ENCODE data around the gene AP5Z1.

The AP5Z1 gene

DNA sequence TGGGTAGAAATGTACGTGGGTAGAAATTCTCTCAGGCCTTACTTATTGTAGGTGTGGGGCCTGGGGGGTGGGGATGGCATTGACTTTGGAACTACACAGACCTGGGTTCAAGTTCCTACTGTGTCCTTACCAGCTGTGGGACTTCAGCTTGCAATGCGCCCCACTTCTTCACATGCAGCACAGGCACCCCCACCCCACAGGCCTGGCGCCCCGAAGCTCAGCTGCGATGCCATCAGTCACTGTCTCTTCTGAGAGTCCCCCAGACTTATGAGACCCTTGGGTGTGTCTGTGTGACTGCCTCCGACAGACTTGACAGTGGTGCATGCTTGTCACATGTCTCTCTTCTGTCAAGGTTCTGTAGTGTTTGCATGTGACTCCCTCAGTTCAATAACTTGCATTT lies 3.1 kb upstream of the AP5Z1 start:
- H3K4me2 ChIP-seq (ENCODE audit: low read length) = no peak overlapping the region
- no peaks in the 10 kb centered on the region for H3K9me3 ChIP-seq (ENCODE audit: low read length)
- no peak overlapping the region for H3K27ac ChIP-seq (ENCODE audit: low read depth, low read length, poor library complexity, severe bottlenecking)
- H3K36me3 ChIP-seq (ENCODE audit: insufficient read depth, low read length) = no peaks in the 10 kb centered on the region; the same call in 1 of the 2 replicates
- H3F3A ChIP-seq (ENCODE audit: insufficient read depth, low read length) = no peaks in the 10 kb centered on the region
- H3K9me2 ChIP-seq (ENCODE audit: low read depth, low read length) = no peaks in the 10 kb centered on the region
- no peaks in the 10 kb centered on the region for H4K20me1 ChIP-seq (ENCODE audit: insufficient read depth, low read length)
- H3K4me3 ChIP-seq (ENCODE audit: low read depth, low read length, poor library complexity, severe bottlenecking) = no peak overlapping the region
- TF ChIP-seq, protein P1, sequence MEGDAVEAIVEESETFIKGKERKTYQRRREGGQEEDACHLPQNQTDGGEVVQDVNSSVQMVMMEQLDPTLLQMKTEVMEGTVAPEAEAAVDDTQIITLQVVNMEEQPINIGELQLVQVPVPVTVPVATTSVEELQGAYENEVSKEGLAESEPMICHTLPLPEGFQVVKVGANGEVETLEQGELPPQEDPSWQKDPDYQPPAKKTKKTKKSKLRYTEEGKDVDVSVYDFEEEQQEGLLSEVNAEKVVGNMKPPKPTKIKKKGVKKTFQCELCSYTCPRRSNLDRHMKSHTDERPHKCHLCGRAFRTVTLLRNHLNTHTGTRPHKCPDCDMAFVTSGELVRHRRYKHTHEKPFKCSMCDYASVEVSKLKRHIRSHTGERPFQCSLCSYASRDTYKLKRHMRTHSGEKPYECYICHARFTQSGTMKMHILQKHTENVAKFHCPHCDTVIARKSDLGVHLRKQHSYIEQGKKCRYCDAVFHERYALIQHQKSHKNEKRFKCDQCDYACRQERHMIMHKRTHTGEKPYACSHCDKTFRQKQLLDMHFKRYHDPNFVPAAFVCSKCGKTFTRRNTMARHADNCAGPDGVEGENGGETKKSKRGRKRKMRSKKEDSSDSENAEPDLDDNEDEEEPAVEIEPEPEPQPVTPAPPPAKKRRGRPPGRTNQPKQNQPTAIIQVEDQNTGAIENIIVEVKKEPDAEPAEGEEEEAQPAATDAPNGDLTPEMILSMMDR (IDR thresholded peaks at IDR 0.05; ENCODE audit: low read length) = no peak
- no peak for TF ChIP-seq EZH2 (IDR thresholded peaks at IDR 0.05; ENCODE audit: borderline replicate concordance, low read length)
- H3K79me2 ChIP-seq (ENCODE audit: insufficient read depth, low read length) = peaks cover 6% of the 10 kb centered on the region; the same call in 1 of the 2 replicates
- peaks cover 19% of the 10 kb centered on the region for H3K4me1 ChIP-seq (ENCODE audit: insufficient read depth, low read length, severe bottlenecking)
- no peaks in the 10 kb centered on the region for H3K27me3 ChIP-seq (ENCODE audit: insufficient read depth, low read length)
- H3K9ac ChIP-seq (ENCODE audit: low read length) = no peak overlapping the region
- H2AFZ ChIP-seq (ENCODE audit: low read length) = no peak overlapping the region

DNA sequence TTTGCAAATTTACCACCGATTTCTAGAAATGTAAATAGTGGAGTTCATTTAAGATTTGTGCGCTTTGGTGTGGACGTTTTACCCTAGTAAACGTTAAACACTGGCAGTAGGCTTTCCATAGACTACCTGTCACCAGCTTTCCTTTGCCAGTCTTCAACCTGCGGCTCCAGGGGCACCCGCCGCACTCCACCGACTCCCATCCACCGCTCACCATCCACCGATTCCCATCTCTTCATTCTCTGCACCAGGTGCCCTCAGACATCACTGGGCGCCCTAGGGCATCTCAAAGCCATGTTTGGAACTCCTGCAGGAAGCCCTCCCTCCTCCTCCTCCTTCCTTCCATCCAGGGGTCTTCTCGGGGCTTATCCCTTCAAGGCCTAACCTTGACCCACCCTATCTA lies 1.4 kb upstream of the AP5Z1 start:
- no peaks in the 10 kb centered on the region for H3K9me2 ChIP-seq (ENCODE audit: low read depth, low read length)
- no peak overlapping the region for H2AFZ ChIP-seq (ENCODE audit: low read length)
- H3K36me3 ChIP-seq (ENCODE audit: insufficient read depth, low read length) = no peaks in the 10 kb centered on the region
- no peaks in the 10 kb centered on the region for H4K20me1 ChIP-seq (ENCODE audit: insufficient read depth, low read length)
- no peak overlapping the region for H3K9ac ChIP-seq (ENCODE audit: low read length)
- no peaks in the 10 kb centered on the region for H3K9me3 ChIP-seq (ENCODE audit: low read length)
- no peak for TF ChIP-seq EZH2 (IDR thresholded peaks at IDR 0.05; ENCODE audit: borderline replicate concordance, low read length)
- TF ChIP-seq, protein P1 (IDR thresholded peaks at IDR 0.05; ENCODE audit: low read length) = no peak
- H3F3A ChIP-seq (ENCODE audit: insufficient read depth, low read length) = no peaks in the 10 kb centered on the region
- no peak overlapping the region for H3K4me3 ChIP-seq (ENCODE audit: low read depth, low read length, poor library complexity, severe bottlenecking)
- no peak overlapping the region for H3K4me2 ChIP-seq (ENCODE audit: low read length)
- peaks cover 19% of the 10 kb centered on the region for H3K4me1 ChIP-seq (ENCODE audit: insufficient read depth, low read length, severe bottlenecking)
- H3K27ac ChIP-seq (ENCODE audit: low read depth, low read length, poor library complexity, severe bottlenecking) = no peak overlapping the region
- peaks cover 6% of the 10 kb centered on the region; the same call in 1 of the 2 replicates for H3K79me2 ChIP-seq (ENCODE audit: insufficient read depth, low read length)
- H3K27me3 ChIP-seq (ENCODE audit: insufficient read depth, low read length) = no peaks in the 10 kb centered on the region

DNA sequence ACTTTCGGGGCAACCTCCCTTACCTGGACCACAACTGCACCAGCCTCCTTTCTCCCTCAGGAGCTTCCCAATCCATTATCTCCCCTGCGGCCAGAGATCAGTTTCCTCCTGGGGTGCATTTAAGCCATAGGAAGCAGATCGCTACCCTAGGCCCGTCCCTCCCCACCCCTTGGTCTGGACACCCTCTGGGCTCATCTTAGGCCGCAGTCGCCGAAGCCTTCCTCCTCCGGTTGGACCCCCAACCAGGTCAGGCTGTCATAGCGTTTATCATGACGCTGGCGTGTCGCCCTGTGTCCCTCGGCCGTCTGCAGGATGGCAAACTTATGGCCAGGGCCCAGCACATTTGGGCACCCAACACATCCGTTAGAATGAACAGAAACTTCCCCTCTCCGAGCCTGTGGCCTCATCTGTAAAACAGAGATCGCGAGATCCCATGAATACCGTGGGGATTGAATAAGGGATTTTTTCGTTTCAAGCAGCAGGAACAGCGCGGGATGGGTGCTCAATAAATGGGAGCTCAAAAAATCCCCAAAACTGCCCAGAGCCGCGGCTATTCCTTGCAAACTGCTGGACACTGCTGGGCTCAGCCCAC lies 669 bp upstream of the AP5Z1 start:
- no peaks in the 10 kb centered on the region for H3K36me3 ChIP-seq (ENCODE audit: insufficient read depth, low read length)
- no peaks in the 10 kb centered on the region for H4K20me1 ChIP-seq (ENCODE audit: insufficient read depth, low read length)
- peak overlapping the region; percentile 57 for H3K27ac ChIP-seq (ENCODE audit: low read depth, low read length, poor library complexity, severe bottlenecking)
- peaks cover 19% of the 10 kb centered on the region for H3K4me1 ChIP-seq (ENCODE audit: insufficient read depth, low read length, severe bottlenecking)
- H3K79me2 ChIP-seq (ENCODE audit: insufficient read depth, low read length) = peaks cover 6% of the 10 kb centered on the region; the same call in 1 of the 2 replicates
- no peaks in the 10 kb centered on the region for H3F3A ChIP-seq (ENCODE audit: insufficient read depth, low read length)
- H3K9ac ChIP-seq (ENCODE audit: low read length) = peak overlapping the region; percentile 91
- H3K9me3 ChIP-seq (ENCODE audit: low read length) = no peaks in the 10 kb centered on the region
- H3K4me3 ChIP-seq (ENCODE audit: low read depth, low read length, poor library complexity, severe bottlenecking) = peak overlapping the region; percentile 85
- H2AFZ ChIP-seq (ENCODE audit: low read length) = no peak overlapping the region
- TF ChIP-seq, protein P1 (IDR thresholded peaks at IDR 0.05; ENCODE audit: low read length) = no peak
- TF ChIP-seq EZH2 (IDR thresholded peaks at IDR 0.05; ENCODE audit: borderline replicate concordance, low read length) = no peak
- H3K27me3 ChIP-seq (ENCODE audit: insufficient read depth, low read length) = no peaks in the 10 kb centered on the region
- H3K4me2 ChIP-seq (ENCODE audit: low read length) = peak overlapping the region; percentile 90
- no peaks in the 10 kb centered on the region for H3K9me2 ChIP-seq (ENCODE audit: low read depth, low read length)

Data from OCI-LY1 (cell line).